GM08714 (cell line): ENCODE data around the gene FRMD3.

Source experiments
- H3K4me3 ChIP-seq: fragments of 200-500 bp; sonication (Bioruptor generic); 2 replicates; pipeline ENCODE4 v1.5.1; 2014; ENCODE audit warnings: mild to moderate bottlenecking, low read length, inconsistent platforms
- ZNF274 ChIP-seq: IDR thresholded peaks from 2 replicates; pipeline ENCODE4 v1.6.1; 2012; ENCODE audit warnings: mild to moderate bottlenecking, low read depth, low read length

Gene FRMD3

GRCh38 chr9:83473488-83473971 is 64.7 kb downstream of the FRMD3 start:
- peak overlapping the region; percentile 59; the same call in 1 of the 2 replicates for H3K4me3 ChIP-seq
- no peak for TF ChIP-seq ZNF274

- TF ChIP-seq ZNF274 = no peak
- H3K4me3 ChIP-seq = peak overlapping the region; percentile 27; the same call in 1 of the 2 replicates
These were observed 65.4 kb downstream of the FRMD3 start for GRCh38 chr9:83472764-83473163.

GRCh38 chr9:83472221-83472665 is 66.0 kb downstream of the FRMD3 start:
- no peak overlapping the region for H3K4me3 ChIP-seq
- TF ChIP-seq ZNF274 = no peak

GRCh38 chr9:83471241-83471640 is 67.0 kb downstream of the FRMD3 start:
- no peak for TF ChIP-seq ZNF274
- no peak overlapping the region for H3K4me3 ChIP-seq

- no peak for TF ChIP-seq ZNF274
- no peak overlapping the region for H3K4me3 ChIP-seq
These were observed 68.5 kb downstream of the FRMD3 start for GRCh38 chr9:83469722-83470121.

- TF ChIP-seq ZNF274 = no peak
- H3K4me3 ChIP-seq = no peak overlapping the region
These were observed 69.4 kb downstream of the FRMD3 start for GRCh38 chr9:83468821-83469220.

- TF ChIP-seq ZNF274 = no peak
- no peak overlapping the region for H3K4me3 ChIP-seq
These were observed 71.3 kb downstream of the FRMD3 start for GRCh38 chr9:83466877-83467276.

- H3K4me3 ChIP-seq = no peak overlapping the region
- no peak for TF ChIP-seq ZNF274
These were observed 71.8 kb downstream of the FRMD3 start for GRCh38 chr9:83466351-83466750.

- H3K4me3 ChIP-seq = no peak overlapping the region
- no peak for TF ChIP-seq ZNF274
These were observed 78.4 kb downstream of the FRMD3 start for GRCh38 chr9:83459830-83460229.

GRCh38 chr9:83458530-83458929 is 79.7 kb downstream of the FRMD3 start:
- no peak for TF ChIP-seq ZNF274
- H3K4me3 ChIP-seq = no peak overlapping the region

GRCh38 chr9:83457005-83457404 is 81.2 kb downstream of the FRMD3 start:
- TF ChIP-seq ZNF274 = no peak
- H3K4me3 ChIP-seq = no peak overlapping the region

GRCh38 chr9:83456226-83456625 is 82.0 kb downstream of the FRMD3 start:
- no peak for TF ChIP-seq ZNF274

GRCh38 chr9:83454076-83454475 is 84.1 kb downstream of the FRMD3 start:
- H3K4me3 ChIP-seq = no peak overlapping the region
- TF ChIP-seq ZNF274 = no peak

More at GRCh38 chr9:83456226-83456625, 82.0 kb downstream of the FRMD3 start:
- no peak overlapping the region for H3K4me3 ChIP-seq

- no peak for TF ChIP-seq ZNF274
- no peak overlapping the region for H3K4me3 ChIP-seq
These were observed 86.9 kb downstream of the FRMD3 start for GRCh38 chr9:83451308-83451707.

- H3K4me3 ChIP-seq = no peak overlapping the region
- no peak for TF ChIP-seq ZNF274
These were observed 88.2 kb downstream of the FRMD3 start for GRCh38 chr9:83449983-83450382.

- TF ChIP-seq ZNF274 = no peak
- H3K4me3 ChIP-seq = no peak overlapping the region
These were observed 89.0 kb downstream of the FRMD3 start for GRCh38 chr9:83449166-83449565.
